ENCODE data around the gene GPR146.

DNA sequence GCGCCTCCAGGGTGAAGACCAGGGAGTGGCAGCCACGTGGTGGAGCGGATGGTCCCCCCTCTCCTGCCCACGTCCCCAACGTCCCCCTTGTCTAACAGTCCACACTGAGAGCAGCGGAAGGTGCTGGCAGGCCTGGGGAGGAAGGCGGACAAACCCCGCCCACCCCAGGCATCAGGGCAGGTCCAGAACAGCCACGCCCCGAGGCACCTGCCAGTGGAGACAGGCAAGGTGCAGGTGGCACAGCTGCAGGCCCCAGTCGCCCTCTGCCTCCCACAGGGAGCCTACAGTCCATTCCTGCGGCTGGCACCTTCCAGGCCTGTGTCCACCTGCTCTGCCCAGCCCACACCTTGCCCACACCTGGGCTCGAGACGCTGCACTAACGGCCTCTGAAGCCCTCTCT, 36.4 kb upstream of the GPR146 start:
- TF ChIP-seq, protein P1, sequence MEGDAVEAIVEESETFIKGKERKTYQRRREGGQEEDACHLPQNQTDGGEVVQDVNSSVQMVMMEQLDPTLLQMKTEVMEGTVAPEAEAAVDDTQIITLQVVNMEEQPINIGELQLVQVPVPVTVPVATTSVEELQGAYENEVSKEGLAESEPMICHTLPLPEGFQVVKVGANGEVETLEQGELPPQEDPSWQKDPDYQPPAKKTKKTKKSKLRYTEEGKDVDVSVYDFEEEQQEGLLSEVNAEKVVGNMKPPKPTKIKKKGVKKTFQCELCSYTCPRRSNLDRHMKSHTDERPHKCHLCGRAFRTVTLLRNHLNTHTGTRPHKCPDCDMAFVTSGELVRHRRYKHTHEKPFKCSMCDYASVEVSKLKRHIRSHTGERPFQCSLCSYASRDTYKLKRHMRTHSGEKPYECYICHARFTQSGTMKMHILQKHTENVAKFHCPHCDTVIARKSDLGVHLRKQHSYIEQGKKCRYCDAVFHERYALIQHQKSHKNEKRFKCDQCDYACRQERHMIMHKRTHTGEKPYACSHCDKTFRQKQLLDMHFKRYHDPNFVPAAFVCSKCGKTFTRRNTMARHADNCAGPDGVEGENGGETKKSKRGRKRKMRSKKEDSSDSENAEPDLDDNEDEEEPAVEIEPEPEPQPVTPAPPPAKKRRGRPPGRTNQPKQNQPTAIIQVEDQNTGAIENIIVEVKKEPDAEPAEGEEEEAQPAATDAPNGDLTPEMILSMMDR (IDR thresholded peaks at IDR 0.05; ENCODE audit: low read depth, low read length, poor library complexity, severe bottlenecking) = no peak
- no peak for TF ChIP-seq EZH2phosphoT487 (IDR thresholded peaks at IDR 0.05; ENCODE audit: borderline replicate concordance, low read length)
